ENCODE results near the gene MPRIP.
"Not testable (repeated sequence)": the region's sequence is repeated elsewhere in the genome, so short reads cannot be mapped to it uniquely, and the experiment has no call there.

The MPRIP gene

DNA sequence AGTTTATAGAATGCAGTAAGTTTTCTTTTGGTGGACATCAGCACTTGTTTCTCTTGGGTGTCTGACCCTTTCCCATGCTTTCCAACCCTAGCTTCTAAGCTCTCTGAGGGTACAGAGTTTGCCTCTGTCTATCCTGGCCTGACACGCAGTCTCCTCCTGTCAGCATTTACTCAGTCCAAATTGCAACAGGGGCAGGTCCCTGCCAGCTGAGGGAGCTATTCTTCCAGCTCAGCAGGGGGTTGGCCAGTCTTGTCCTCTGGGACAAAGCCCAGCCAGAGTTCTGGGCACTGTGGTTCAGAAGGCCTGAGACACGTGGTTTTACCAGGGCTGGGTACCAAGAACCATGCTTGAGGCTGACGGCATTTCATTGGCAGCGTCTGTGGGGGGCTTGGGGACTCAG is 32.3 kb upstream of the MPRIP start:
- H3K9me3 ChIP-seq (ENCODE audit: severe bottlenecking); H3K27me3 ChIP-seq (ENCODE audit: insufficient read depth, low read depth, severe bottlenecking); DNase-seq; H3K27ac ChIP-seq; H3K36me3 ChIP-seq; H3K4me3 ChIP-seq (ENCODE audit: low read depth, low read length): not testable (repeated sequence)

DNA sequence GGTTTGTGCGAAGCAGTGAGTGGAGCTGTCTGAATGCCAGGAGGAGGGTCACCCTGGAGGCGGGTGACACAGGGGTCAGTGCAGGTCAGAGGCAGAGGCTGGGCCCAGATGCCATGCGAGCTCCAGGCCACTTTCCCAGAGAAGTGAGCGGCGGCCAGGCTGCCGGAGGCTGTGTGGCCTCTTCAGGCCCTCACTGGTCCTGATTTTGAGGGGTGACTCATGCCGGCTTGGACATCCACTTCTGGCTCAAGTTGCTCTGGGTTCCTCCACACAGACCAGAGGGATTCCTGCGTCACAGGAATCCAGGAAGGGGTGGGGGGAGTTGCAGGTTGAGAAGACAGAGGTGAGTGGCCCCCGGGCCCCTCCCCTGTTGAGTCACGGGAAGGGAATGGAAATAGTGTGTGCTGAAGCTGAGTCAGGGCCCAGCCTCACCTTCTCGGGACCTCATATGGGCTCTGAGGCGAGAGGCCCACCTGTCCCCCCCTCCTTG is 31.7 kb upstream of the MPRIP start:
- H3K9me3 ChIP-seq (ENCODE audit: severe bottlenecking); H3K36me3 ChIP-seq; H3K4me3 ChIP-seq (ENCODE audit: low read depth, low read length); H3K27me3 ChIP-seq (ENCODE audit: insufficient read depth, low read depth, severe bottlenecking); H3K27ac ChIP-seq; DNase-seq: not testable (repeated sequence)

DNA sequence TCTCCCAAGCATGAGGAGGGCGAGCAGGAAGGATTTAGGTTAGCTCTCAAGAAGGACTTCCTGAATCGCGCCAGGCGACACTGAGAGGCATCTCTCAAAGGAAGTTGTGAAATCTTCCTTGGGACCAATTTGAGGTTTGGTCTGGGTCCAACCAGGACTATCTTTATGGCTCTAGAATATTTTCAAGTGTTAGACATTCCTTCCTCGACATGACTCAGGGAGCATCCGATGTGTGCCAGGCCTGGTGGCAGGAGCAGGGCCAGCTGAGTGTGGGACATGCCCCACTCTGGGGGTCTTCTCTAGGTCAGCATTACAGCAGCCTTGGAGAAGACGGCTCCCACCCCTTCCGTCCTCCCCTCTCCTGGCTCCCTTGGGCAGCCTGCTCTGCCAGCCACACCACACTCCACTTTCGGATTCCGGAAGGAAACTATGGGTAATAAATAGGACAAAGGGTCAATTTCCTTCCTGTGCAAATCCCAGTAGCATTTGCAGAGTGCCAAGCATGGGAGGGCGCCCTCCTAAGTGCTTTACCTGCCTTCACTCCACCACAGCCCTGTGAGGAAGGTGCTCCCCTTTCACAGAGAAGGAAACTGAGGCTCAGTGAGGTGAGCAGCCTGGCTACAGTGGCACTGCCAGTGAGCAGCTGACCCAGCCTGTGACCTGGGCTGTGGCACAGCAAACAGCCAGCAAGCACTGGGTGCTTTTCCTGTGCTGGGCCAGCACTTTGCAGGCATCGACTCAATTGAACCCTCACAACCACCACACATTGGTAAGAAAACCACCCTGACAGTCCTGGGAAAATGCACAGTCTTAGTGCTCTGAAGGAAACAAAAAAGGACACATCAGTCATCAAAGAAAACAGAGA is 31.0 kb upstream of the MPRIP start:
- not testable (repeated sequence) for H3K36me3 ChIP-seq; H3K27me3 ChIP-seq (ENCODE audit: insufficient read depth, low read depth, severe bottlenecking); H3K9me3 ChIP-seq (ENCODE audit: severe bottlenecking); H3K4me3 ChIP-seq (ENCODE audit: low read depth, low read length); H3K27ac ChIP-seq; DNase-seq

DNA sequence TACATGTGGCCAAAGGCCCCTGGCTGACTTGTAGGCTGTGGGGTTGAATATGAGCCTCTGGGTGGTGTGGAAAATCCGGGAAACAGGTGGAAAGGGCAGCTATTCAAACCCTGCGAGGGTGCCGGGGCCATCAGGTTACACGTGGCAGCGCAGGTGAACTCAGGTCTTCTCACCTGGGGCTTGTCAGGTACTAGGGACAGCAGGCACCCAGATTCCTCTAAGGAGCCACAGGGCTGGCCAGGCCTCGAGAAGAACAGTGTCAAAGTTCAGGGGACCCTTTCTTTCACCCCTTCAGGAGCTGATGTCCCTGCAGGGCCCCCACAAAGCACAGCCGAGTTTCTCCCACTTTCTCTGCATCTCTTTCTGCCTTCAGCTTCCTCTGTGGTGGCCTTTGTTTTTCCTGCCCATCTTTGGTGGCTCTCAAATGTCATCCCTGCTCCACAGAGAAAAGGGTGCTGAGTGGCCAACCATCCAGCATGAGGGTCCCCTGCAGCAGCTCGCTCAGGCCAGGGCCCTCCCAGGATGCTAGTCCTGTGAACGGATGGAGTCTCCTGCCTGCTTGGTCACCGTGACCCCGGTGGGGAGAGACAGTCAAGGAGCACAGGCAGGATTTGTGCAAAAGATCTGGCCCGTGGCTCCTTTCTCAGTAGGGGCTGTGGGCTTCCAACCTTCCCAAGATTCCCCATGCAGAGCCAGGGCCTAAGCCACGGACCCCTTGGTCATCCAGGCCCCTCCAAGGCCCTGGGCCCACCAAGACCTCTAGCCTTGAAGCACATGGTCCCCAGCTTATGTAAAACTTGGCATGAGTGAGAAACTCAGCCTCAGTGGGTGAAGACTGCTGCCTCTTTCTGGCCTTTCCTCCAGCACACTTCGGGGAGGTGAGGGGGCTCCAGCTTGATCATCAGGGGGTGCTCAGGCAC is 28.2 kb upstream of the MPRIP start:
- DNase-seq; H3K4me3 ChIP-seq (ENCODE audit: low read depth, low read length); H3K9me3 ChIP-seq (ENCODE audit: severe bottlenecking); H3K27ac ChIP-seq; H3K36me3 ChIP-seq; H3K27me3 ChIP-seq (ENCODE audit: insufficient read depth, low read depth, severe bottlenecking): not testable (repeated sequence)

DNA sequence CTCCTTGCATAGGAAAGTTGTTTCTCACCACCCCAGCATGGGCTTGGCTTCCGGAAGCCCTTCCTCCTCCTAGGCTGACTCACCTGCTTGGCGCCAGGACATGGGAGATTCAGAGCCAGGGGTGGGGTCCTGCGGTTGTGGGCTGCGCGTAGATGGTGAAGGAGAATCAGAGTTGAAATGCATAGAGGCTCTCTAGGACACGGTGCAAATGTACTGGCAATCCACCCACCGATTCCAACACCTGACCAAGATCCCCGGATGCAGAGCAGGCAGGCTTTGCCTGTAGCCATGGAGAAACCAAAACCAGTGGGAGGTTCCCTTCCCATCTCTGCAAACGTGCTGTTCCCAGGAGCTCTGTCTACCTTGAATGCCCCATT is 27.5 kb upstream of the MPRIP start:
- H3K36me3 ChIP-seq = not testable (repeated sequence)

DNA sequence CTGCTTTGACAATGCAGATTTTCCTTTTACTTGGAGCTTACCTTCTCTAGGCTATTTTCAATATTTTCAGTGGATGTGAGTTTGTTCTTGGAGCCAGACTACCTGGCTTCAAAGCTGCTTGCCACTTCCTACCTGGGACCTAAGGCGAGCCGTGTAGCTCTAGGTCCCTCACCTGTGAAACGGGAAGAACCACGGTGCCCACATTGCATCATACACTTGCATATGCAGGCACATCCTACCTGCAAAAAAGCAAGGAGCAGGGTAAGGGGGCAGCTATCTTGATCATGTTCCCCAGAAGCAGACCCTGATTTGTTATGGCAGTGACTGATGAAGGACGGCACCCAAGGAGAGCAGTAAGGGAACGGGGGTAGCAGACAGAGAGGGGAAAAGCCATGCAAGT is 27.0 kb upstream of the MPRIP start:
- Histone ChIP-seq H3K27me3 (ENCODE audit: insufficient read depth, low read depth, severe bottlenecking) (no peaks in the 10 kb centered on the region), H3K9me3 (ENCODE audit: severe bottlenecking) (no peaks in the 10 kb centered on the region), H3K4me3 (ENCODE audit: low read depth, low read length) (no peak overlapping the region), H3K36me3 (no peaks in the 10 kb centered on the region), H3K27ac (no peak overlapping the region)
- TF ChIP-seq, protein P1, sequence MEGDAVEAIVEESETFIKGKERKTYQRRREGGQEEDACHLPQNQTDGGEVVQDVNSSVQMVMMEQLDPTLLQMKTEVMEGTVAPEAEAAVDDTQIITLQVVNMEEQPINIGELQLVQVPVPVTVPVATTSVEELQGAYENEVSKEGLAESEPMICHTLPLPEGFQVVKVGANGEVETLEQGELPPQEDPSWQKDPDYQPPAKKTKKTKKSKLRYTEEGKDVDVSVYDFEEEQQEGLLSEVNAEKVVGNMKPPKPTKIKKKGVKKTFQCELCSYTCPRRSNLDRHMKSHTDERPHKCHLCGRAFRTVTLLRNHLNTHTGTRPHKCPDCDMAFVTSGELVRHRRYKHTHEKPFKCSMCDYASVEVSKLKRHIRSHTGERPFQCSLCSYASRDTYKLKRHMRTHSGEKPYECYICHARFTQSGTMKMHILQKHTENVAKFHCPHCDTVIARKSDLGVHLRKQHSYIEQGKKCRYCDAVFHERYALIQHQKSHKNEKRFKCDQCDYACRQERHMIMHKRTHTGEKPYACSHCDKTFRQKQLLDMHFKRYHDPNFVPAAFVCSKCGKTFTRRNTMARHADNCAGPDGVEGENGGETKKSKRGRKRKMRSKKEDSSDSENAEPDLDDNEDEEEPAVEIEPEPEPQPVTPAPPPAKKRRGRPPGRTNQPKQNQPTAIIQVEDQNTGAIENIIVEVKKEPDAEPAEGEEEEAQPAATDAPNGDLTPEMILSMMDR (IDR thresholded peaks at IDR 0.05; ENCODE audit: low read depth, low read length) = no peak
- DNase-seq = no peak

More for the DNA sequence above, 27.5 kb upstream of the MPRIP start:
- not testable (repeated sequence) for H3K9me3 ChIP-seq (ENCODE audit: severe bottlenecking); H3K4me3 ChIP-seq (ENCODE audit: low read depth, low read length); DNase-seq; H3K27ac ChIP-seq; H3K27me3 ChIP-seq (ENCODE audit: insufficient read depth, low read depth, severe bottlenecking)

DNA sequence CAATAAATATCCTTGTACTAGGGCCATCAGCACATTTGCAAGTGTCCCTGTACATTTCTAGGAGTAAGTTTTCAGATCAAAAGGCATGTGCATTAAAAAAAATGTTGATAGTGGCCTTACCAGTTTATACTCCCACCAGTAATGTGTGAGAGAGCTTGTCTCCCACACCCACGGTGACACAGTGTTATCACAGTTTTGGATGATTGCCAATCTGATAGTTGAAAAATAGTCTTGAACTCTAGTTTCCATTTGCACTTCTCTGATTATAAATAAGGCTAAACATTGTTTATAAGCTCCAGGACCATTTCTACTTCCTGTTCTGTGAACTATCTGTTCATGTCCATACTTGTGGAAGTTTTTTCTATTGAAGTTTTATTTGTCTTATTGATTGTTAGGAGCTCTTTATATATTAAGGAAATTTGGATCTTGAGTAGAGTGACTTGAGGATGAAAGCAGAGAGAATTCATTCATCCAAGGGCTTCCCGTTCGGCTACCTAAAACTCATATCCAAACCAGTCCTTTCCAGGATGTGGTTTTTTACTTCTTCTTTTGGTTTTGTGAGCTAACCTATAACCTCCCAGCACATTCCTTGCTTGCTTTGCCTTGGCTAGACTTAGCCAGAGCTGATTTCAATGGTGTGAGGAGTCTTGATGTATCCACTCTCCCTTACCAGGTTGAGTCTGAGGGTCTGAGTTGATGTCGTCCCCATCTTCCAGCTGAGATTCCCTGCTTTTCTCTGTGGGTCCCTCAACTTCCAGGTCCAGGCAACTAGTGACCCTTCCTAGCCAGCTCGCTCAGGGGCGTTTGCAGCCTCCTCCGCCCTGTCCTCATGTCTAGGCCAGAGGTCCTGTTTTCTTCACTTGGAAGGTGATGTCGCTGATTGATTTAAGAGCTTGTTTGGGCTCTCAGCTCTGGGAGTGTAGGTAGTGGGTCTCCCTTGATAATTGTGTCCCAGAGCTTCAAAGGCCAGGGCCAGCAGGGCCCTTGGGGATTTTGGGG is 25.8 kb upstream of the MPRIP start:
- not testable (repeated sequence) for H3K27ac ChIP-seq

DNA sequence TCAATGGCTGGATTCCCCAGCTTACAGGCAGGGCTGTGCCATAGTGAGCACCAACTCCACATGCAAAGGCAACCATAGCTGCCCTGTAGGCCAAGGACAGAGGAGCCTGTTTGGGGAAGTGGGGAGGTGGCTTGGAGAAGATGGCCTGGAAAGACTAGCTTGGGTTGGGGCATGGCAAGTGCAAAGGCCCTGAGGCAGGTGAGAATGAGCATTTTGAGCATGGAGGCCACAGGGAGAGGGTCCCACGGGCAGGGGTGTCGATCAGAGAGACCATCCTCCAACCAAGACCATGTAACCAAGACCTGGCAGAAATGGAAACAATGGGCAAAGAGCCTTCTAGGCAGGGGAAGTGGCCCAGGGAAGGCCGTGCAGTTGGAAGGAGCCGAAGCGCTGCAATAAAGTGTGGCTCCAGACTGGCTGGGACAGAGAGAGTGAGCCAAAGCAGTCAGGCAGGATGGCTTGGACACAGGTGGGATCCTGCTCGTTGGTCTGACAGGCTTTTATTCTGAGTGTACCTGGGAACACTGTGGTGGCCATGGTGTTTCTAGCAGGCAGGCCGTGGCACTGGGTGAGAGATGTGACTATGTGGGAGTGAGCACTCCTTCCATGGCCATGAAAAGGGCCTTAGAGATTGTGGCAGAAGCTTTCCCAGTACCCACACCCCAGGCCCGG is 24.8 kb upstream of the MPRIP start:
- no peak overlapping the region for H3K4me3 ChIP-seq (ENCODE audit: low read depth, low read length)
- H3K27ac ChIP-seq = no peak overlapping the region
- no peaks in the 10 kb centered on the region for H3K36me3 ChIP-seq
- no peak for DNase-seq
- no peaks in the 10 kb centered on the region for H3K27me3 ChIP-seq (ENCODE audit: insufficient read depth, low read depth, severe bottlenecking)
- no peaks in the 10 kb centered on the region for H3K9me3 ChIP-seq (ENCODE audit: severe bottlenecking)
- TF ChIP-seq, protein P1 (IDR thresholded peaks at IDR 0.05; ENCODE audit: low read depth, low read length) = no peak

More for the DNA sequence above, 25.8 kb upstream of the MPRIP start:
- H3K4me3 ChIP-seq (ENCODE audit: low read depth, low read length); H3K36me3 ChIP-seq; H3K9me3 ChIP-seq (ENCODE audit: severe bottlenecking); H3K27me3 ChIP-seq (ENCODE audit: insufficient read depth, low read depth, severe bottlenecking); DNase-seq: not testable (repeated sequence)
